Activated naive CD4-positive, alpha-beta T cell treated with Interleukin-2 at 50 U/mL for 16 hours (primary cell): Measurements from ENCODE around the gene CATSPERB.
A peak's percentile ranks its signal among the peaks of the same experiment; 100 is the strongest.
"Not testable (repeated sequence)": the region's sequence is repeated elsewhere in the genome, so short reads cannot be mapped to it uniquely, and the experiment has no call there.

Experiments used
- DNase-seq: peaks from one replicate; pipeline ENCODE4 v3.0.0-alpha.2; 2020

CATSPERB gene

DNA sequence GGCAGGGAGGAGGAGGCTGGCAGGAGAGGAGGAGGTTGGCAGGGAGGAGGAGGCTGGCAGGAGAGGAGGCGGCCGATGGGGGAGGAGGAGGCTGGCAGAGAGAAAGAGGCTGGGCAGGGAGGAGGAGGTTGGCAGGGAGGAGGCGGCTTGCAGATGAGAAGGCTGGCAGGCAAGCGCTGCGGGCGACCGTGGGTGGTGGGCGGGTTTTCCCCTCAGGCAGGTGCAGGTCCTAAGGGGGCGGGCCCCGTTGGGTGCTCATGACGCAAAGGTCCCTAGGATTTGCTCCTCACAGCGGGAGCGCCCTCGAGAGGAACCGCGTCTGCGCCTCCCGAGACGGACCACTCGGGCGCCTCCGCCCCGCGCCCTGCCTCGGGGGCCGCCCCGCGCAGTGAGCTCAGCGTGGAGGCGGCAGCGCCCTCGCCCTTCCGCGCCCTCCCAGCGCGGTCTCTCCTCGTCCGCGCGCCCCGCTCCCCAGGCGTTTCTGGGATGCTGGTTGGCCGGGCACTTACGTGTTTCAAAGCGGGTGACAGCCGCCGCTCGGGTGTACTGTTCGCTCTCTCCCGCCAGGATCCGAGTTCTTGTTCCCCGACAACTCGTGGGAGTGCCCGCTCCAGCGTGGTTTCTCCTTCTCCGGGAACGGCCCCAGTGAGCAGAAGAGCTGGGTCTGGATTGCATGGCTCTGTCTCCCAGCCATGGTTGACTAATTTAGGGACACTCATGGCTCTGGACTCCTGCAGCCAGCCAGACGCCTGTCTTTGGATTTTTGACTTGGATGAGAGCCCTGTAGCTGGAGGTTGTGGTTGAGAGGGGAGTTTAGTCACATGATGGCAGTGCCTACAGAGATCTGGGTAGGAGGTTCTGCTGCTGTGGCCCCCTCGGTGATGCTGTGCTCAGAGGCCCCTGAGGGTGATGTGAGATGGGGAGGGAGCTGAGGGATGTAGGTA is 157.7 kb downstream of the CATSPERB start:
- peak; percentile 89 for DNase-seq

- DNase-seq: no peak
Measured at GRCh38 chr14:91573528-91573893, 158.4 kb downstream of the CATSPERB start.

DNA sequence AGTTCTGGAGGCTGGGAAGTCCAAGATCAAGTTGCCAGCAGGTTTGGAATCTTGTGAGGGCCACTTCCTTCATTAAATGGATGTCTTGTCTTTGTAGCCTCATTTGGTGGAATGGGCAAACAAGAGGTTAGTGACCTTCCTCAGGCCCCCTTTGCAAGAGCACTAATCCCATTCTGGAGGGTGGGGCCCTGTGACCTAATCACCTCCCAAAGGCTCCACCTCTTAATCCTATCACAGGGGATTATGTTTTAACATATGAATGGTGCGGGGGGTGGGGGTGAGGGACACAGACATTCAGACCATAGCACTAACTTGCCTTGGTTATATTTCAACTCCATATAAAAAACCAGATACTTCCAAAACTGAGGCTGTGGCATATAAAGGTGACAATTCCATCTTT is 161.9 kb downstream of the CATSPERB start:
- no peak for DNase-seq

GRCh38 chr14:91569301-91569700 is 162.6 kb downstream of the CATSPERB start:
- DNase-seq: no peak

DNA sequence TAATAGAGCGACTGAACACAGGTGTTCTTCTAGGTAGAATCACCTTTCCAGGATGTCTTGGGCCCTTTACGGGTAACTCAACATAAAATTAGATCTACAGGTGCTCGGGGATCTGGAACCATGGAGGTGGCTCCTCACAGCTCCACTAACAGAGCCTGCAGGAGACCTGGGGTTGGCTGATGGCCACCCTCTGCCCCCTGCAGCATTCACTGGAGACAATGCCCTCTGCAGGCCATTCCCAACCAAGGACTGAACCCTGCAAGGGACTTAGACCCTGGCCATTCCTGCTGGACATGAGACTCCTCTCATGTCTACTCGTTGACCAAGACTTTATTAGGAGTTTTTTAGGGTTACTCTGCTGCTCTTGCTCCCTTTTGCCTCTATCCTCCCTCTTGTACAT is 163.3 kb downstream of the CATSPERB start:
- DNase-seq: no peak

- DNase-seq: not testable (repeated sequence)
Measured at GRCh38 chr14:91567827-91568226, 164.1 kb downstream of the CATSPERB start.

DNA sequence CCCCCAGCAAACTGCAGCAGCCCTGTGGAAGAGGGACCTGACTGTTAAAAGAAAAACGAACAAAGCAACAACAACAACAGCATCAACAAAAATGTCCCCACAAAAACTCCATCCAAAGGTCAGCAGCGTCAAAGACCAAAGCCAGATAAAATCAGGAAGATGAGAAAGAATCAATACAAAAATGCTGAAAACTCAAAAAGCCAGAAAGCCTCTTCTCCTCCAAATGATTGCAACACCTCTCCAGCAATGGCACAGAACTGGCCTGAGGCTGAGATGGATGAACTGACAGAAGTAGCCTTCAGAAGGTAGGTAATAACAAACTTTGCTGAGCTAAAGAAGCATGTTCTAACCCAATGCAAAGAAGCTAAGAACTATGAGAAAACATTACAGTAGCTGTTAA is 176.4 kb downstream of the CATSPERB start:
- no peak for DNase-seq

GRCh38 chr14:91554535-91555332 is 177.2 kb downstream of the CATSPERB start:
- no peak for DNase-seq

DNA sequence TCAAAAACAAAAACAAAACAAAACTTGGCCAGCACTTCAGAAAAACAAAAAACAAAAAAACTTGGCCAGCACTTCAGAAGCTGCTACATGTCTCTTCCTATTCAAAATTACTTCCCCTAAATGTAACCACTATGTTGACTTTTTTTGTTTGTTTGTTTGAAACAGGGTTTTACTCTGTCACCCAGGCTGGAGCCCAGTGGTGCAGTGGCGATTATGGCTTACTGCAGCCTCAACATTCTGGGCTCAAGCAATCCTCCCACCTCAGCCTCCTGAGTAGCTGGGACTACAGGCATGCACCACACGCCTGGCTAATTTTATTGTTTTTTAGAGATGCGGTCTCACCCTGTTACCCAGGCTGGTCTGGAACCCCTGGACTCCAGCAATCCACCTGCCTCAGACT is 183.8 kb downstream of the CATSPERB start:
- DNase-seq: no peak

DNA sequence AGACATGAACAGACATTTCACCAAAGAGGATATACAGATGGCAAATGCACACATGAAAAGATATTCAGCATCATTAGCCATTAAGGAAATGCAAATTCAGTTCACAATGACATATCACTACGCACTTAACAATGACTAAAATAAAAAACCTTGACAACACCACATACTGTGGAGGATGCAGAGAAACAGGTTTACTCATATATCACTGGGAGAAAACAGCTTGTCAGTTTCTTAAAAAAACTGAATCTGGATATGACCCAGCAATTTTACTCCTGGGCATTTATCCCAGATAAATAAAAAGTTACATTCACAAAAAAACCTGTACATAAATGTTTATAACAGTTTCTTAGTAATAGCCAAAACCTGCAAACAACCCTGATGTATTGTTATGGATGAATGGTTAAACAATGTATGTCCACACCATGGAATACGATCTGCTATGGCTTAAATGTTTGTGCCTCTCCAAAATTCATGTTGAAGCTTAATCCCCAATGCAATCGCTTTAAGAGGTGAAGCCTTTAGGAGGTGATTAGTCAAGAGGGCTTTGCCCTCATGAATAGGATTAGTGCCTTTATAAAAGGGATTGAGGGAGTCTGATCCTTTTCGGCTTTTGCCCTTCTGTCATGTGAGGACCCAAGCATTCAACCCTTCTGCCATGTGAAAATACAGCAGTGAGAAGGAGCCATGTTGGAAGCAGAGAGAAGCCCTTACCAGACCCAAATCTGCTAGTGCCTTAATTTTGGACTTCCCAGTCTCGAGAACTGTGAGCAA is 185.8 kb downstream of the CATSPERB start:
- DNase-seq: no peak

- DNase-seq: no peak
Measured at GRCh38 chr14:91545204-91545603, 186.7 kb downstream of the CATSPERB start.

DNA sequence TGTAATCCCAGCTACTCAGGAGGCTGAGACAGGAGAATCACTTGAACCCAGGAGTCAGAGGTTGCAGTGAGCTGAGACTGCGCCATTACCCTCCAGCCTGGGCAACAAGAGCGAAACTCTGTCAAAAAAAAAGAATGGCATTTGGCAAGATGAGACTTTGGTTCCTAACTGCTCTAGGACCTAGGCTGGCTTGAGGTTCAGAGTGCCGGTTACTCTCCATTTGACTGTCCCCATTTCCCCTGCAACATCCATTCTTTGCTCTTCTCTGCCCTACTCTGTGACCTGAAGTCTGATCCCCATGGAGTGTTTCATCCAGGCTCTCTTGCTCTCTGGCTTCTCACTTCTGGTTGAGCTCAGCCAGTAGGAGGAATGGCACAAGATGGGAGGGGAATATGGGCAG is 195.6 kb downstream of the CATSPERB start:
- DNase-seq: no peak

GRCh38 chr14:91534059-91534458 is 197.8 kb downstream of the CATSPERB start:
- not testable (repeated sequence) for DNase-seq

DNA sequence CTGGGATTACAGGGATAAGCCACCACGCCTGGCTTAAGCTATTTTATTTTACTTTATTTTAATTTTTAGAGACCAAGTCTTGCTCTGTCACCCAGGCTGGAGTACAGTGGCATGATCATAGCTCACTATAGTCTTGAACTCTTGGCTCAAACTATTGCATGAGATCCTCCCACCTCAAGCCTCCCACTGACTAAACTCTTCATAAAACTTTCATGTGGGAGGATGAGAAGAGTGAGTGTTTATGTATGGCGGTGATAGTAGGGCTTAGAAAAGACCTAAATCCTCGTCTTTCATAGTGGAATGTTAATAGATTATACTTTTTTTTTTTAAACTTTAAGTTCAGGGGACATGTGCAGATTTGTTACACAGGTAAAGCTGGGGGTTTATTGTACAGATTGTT is 198.3 kb downstream of the CATSPERB start:
- DNase-seq: no peak
